Hepatocyte (in vitro differentiated cells): ENCODE data around the gene DDTL. TPM values are rescaled to one million over a fixed set of nuclear protein-coding genes. Genes with fewer than 3 reads are reported as not detected.

ENCODE experiments used
- DNase-seq: peaks from one replicate; pipeline ENCODE4 v3.0.0-alpha.2; 2016; ENCODE audit warnings: low spot score
- H2AFZ ChIP-seq: fragments of 200-600 bp; sonication (generic); 2 replicates; pipeline ENCODE4 v1.6.0; 2016; ENCODE audit warnings: antibody characterized with exemption, mild to moderate bottlenecking
- H3K27ac ChIP-seq: fragments of 200-600 bp; sonication (generic); 2 replicates; pipeline ENCODE4 v1.5.1; 2016; ENCODE audit warnings: mild to moderate bottlenecking
- H3K27me3 ChIP-seq: fragments of 200-600 bp; sonication (generic); 2 replicates; pipeline ENCODE4 v1.6.1; 2016
- H3K36me3 ChIP-seq: fragments of 200-600 bp; sonication (generic); replicated peaks from 2 replicates; pipeline ENCODE4 v1.5.1; 2016; ENCODE audit warnings: low read depth; ENCODE audit not compliant: insufficient read depth
- H3K4me1 ChIP-seq: fragments of 200-600 bp; sonication (generic); 2 replicates; pipeline ENCODE4 v1.5.1; 2016; ENCODE audit warnings: mild to moderate bottlenecking, moderate library complexity; ENCODE audit not compliant: insufficient read depth
- H3K4me2 ChIP-seq: fragments of 200-600 bp; sonication (generic); 2 replicates; pipeline ENCODE4 v1.6.0; 2016
- H3K4me3 ChIP-seq: fragments of 200-600 bp; sonication (generic); 2 replicates; pipeline ENCODE4 v1.5.1; 2016; ENCODE audit warnings: mild to moderate bottlenecking
- H3K79me2 ChIP-seq: fragments of 200-600 bp; sonication (generic); 2 replicates; pipeline ENCODE4 v1.6.0; 2017; ENCODE audit warnings: mild to moderate bottlenecking
- H3K9me2 ChIP-seq: fragments of 200-600 bp; sonication (generic); replicated peaks from 2 replicates; pipeline ENCODE4 v1.6.0; 2017; ENCODE audit warnings: mild to moderate bottlenecking; ENCODE audit not compliant: insufficient read depth
- H3K9me3 ChIP-seq: fragments of 200-600 bp; sonication (generic); 2 replicates; pipeline ENCODE4 v1.5.1; 2016; ENCODE audit warnings: low read depth, mild to moderate bottlenecking
- H4K20me1 ChIP-seq: fragments of 200-600 bp; sonication (generic); 2 replicates; pipeline ENCODE4 v1.6.0; 2016; ENCODE audit warnings: mild to moderate bottlenecking; ENCODE audit not compliant: insufficient read depth, poor library complexity, severe bottlenecking
- CTCF ChIP-seq: fragments of 200-600 bp; sonication (generic); IDR thresholded peaks from 2 replicates; pipeline ENCODE4 v1.5.1; 2016; ENCODE audit warnings: antibody characterized with exemption, mild to moderate bottlenecking; ENCODE audit not compliant: poor library complexity
- EZH2 ChIP-seq: fragments of 200-600 bp; sonication (generic); IDR thresholded peaks from 2 replicates; pipeline ENCODE4 v1.6.1; 2016; ENCODE audit warnings: antibody characterized with exemption, mild to moderate bottlenecking, borderline replicate concordance
- EZH2phosphoT487 ChIP-seq: fragments of 200-600 bp; sonication (generic); IDR thresholded peaks from one replicate; pipeline ENCODE4 v1.6.1; 2018; ENCODE audit warnings: antibody characterized with exemption, mild to moderate bottlenecking, low read depth, moderate library complexity; ENCODE audit not compliant: unreplicated experiment, severe bottlenecking
- WGBS: methylation state at CpG from one replicate; pipeline ENCODE4 v1.1.6; 2016; ENCODE audit warnings: low lambda C conversion rate; ENCODE audit errors: missing lambda C conversion rate; 5-methylcytosine and 5-hydroxymethylcytosine counted together
- polyA plus RNA-seq: library from polyadenylated mRNA; unstranded; fragments of >200 nt; fragmentation: Nextera tagmentation; extraction: Ambion mirVana; gene quantifications from 2 replicates; pipeline ENCODE4 v1.2.1, GENCODE V29; 2016
- total RNA-seq: library from RNA; depleted of rRNA; stranded (reverse); fragments of >200 nt; gene quantifications from 2 replicates; pipeline ENCODE4 v1.2.3, GENCODE V29; 2014

Gene DDTL
- total and polyA plus RNA-seq, 2 experiments from 2014 or later: 4.7 TPM; not detected in 1

GRCh38 chr22:24002272-24002671 is 35.6 kb downstream of the DDTL start:
- no peak for TF ChIP-seq EZH2phosphoT487
- no peak for TF ChIP-seq EZH2
- TF ChIP-seq CTCF: no peak
- Histone ChIP-seq H3K27ac (no peak overlapping the region), H3K27me3 (no peaks in the 10 kb centered on the region), H3K9me3 (no peaks in the 10 kb centered on the region), H4K20me1 (no peaks in the 10 kb centered on the region), H3K9me2 (no peaks in the 10 kb centered on the region), H3K4me1 (no peaks in the 10 kb centered on the region), H2AFZ (no peak overlapping the region), H3K36me3 (no peaks in the 10 kb centered on the region), H3K4me3 (no peak overlapping the region), H3K4me2 (no peak overlapping the region), H3K79me2 (no peaks in the 10 kb centered on the region)
- WGBS: 90% methylated on average over 10 of the region's 10 CpGs
- DNase-seq: no peak

GRCh38 chr22:24002851-24003250 is 36.2 kb downstream of the DDTL start:
- no peaks in the 10 kb centered on the region for H3K79me2 ChIP-seq
- H3K9me3 ChIP-seq: no peaks in the 10 kb centered on the region
- no peak overlapping the region for H2AFZ ChIP-seq
- no peak for DNase-seq
- no peaks in the 10 kb centered on the region for H3K9me2 ChIP-seq
- H3K36me3 ChIP-seq: no peaks in the 10 kb centered on the region
- no peaks in the 10 kb centered on the region for H3K27me3 ChIP-seq
- TF ChIP-seq EZH2phosphoT487 (no peak), EZH2 (no peak), CTCF (no peak)
- no peaks in the 10 kb centered on the region for H4K20me1 ChIP-seq
- no peaks in the 10 kb centered on the region for H3K4me1 ChIP-seq
- 76% methylated on average over 5 of the region's 5 CpGs for WGBS
- H3K27ac ChIP-seq: no peak overlapping the region
- no peak overlapping the region for H3K4me2 ChIP-seq
- no peak overlapping the region for H3K4me3 ChIP-seq

- TF ChIP-seq EZH2phosphoT487 (no peak), EZH2 (no peak), CTCF (no peak)
- Histone ChIP-seq H3K27ac (no peak overlapping the region), H3K4me2 (no peak overlapping the region), H3K79me2 (no peaks in the 10 kb centered on the region), H3K27me3 (no peaks in the 10 kb centered on the region), H3K36me3 (no peaks in the 10 kb centered on the region), H2AFZ (no peak overlapping the region), H3K9me2 (no peaks in the 10 kb centered on the region), H3K4me3 (no peak overlapping the region), H3K9me3 (no peaks in the 10 kb centered on the region), H4K20me1 (no peaks in the 10 kb centered on the region), H3K4me1 (no peaks in the 10 kb centered on the region)
- 87% methylated on average over 9 of the region's 9 CpGs for WGBS
- no peak for DNase-seq
Observed at GRCh38 chr22:24003887-24004286, 37.2 kb downstream of the DDTL start.

- Histone ChIP-seq H3K27ac (no peak within 1 kb of the TSS), H3K79me2 (no peaks in the 10 kb centered on the region), H3K27me3 (no peaks in the 10 kb centered on the region), H3K4me2 (no peak within 1 kb of the TSS), H4K20me1 (no peaks in the 10 kb centered on the region), H3K4me3 (no peak within 1 kb of the TSS), H3K36me3 (no peaks in the 10 kb centered on the region), H2AFZ (no peak within 1 kb of the TSS), H3K9me3 (no peaks in the 10 kb centered on the region), H3K9me2 (no peaks in the 10 kb centered on the region), H3K4me1 (no peaks in the 10 kb centered on the region)
- WGBS: 84% methylated on average over 6 of the region's 6 CpGs
- no peak for DNase-seq
- TF ChIP-seq EZH2phosphoT487 (no peak), CTCF (no peak), EZH2 (no peak)
Observed at GRCh38 chr22:24005201-24005600, 38.5 kb downstream of the DDTL start, which contains the start of gene GSTT4. Gene GSTT4 (minus strand): TSS chr22:24005453. CDS start chr22:24005356, 97 bp downstream.
